ENCODE measurements around the gene TXNRD2.

GRCh38 chr22:19851291-19852176 is 90.1 kb downstream of the TXNRD2 start:
- TF ChIP-seq CTCF (IDR thresholded peaks at IDR 0.05) (no peak), POLR2A (IDR thresholded peaks at IDR 0.05) (no peak)

Measured in right lobe of liver (tissue), 4 donors.